ENCODE data around the gene COMT.
A peak's percentile ranks its signal among the peaks of the same experiment; 100 is the strongest.

Gene COMT

GRCh38 chr22:20004464-20004863, 62.9 kb downstream of the COMT start:
- no peak for DNase-seq (ENCODE audit: low read depth, low spot score)
- no peak overlapping the region for H3K27ac ChIP-seq

- no peak for DNase-seq (ENCODE audit: low read depth, low spot score)
- no peak overlapping the region for H3K27ac ChIP-seq
These were observed 66.8 kb downstream of the COMT start for GRCh38 chr22:20008221-20008995.

- H3K27ac ChIP-seq: no peak overlapping the region
- DNase-seq (ENCODE audit: low read depth, low spot score): no peak
These were observed 67.5 kb downstream of the COMT start for GRCh38 chr22:20009018-20009491.

- no peak overlapping the region for H3K27ac ChIP-seq
- no peak for DNase-seq (ENCODE audit: low read depth, low spot score)
These were observed 68.2 kb downstream of the COMT start for GRCh38 chr22:20009582-20010306.

GRCh38 chr22:20010307-20011122, 68.9 kb downstream of the COMT start:
- DNase-seq (ENCODE audit: low read depth, low spot score): no peak
- H3K27ac ChIP-seq: no peak overlapping the region

GRCh38 chr22:20011123-20011992, 69.8 kb downstream of the COMT start:
- no peak overlapping the region for H3K27ac ChIP-seq
- no peak for DNase-seq (ENCODE audit: low read depth, low spot score)

- H3K27ac ChIP-seq: no peak overlapping the region
- DNase-seq (ENCODE audit: low read depth, low spot score): no peak
These were observed 70.6 kb downstream of the COMT start for GRCh38 chr22:20011993-20012740.

GRCh38 chr22:20012741-20013331, 71.3 kb downstream of the COMT start:
- no peak overlapping the region for H3K27ac ChIP-seq
- DNase-seq (ENCODE audit: low read depth, low spot score): no peak

GRCh38 chr22:20013382-20013871, 71.9 kb downstream of the COMT start:
- no peak for DNase-seq (ENCODE audit: low read depth, low spot score)
- H3K27ac ChIP-seq: no peak overlapping the region

- H3K27ac ChIP-seq: no peak overlapping the region
- no peak for DNase-seq (ENCODE audit: low read depth, low spot score)
These were observed 73.1 kb downstream of the COMT start for GRCh38 chr22:20014526-20015186.

GRCh38 chr22:20015187-20015625, 73.6 kb downstream of the COMT start:
- no peak for DNase-seq (ENCODE audit: low read depth, low spot score)
- no peak overlapping the region for H3K27ac ChIP-seq

- H3K27ac ChIP-seq: no peak overlapping the region
These were observed 74.6 kb downstream of the COMT start for GRCh38 chr22:20015971-20016733.

GRCh38 chr22:20016734-20017621, 75.4 kb downstream of the COMT start, which contains the start of gene ARVCF:
TSS of gene ARVCF (minus strand) at chr22:20016823. CDS start at chr22:19990794, 26,029 bp downstream.
- DNase-seq (ENCODE audit: low read depth, low spot score): peak; percentile 45
- no peak within 1 kb of the TSS for H3K27ac ChIP-seq

More at GRCh38 chr22:20015971-20016733, 74.6 kb downstream of the COMT start:
- no peak for DNase-seq (ENCODE audit: low read depth, low spot score)

GRCh38 chr22:20017622-20017958, 76.0 kb downstream of the COMT start:
- DNase-seq (ENCODE audit: low read depth, low spot score): no peak

GRCh38 chr22:20018001-20018400, 76.4 kb downstream of the COMT start:
- H3K27ac ChIP-seq: no peak overlapping the region
- DNase-seq (ENCODE audit: low read depth, low spot score): no peak

More at GRCh38 chr22:20017622-20017958, 76.0 kb downstream of the COMT start:
- no peak overlapping the region for H3K27ac ChIP-seq
